Subcutaneous abdominal adipose tissue (tissue), 5 donors: ENCODE results near the gene PDF.
A peak's percentile ranks its signal among the peaks of the same experiment; 100 is the strongest.

ENCODE experiments used
- H3K27ac ChIP-seq: one replicate; pipeline ENCODE4 v1.7.0; 2013; ENCODE audit warnings: low read depth, mild to moderate bottlenecking, inconsistent platforms, low read length, moderate library complexity
- H3K27me3 ChIP-seq, 5 donors: one replicate each; pipeline ENCODE4 v1.7.0; 2013; ENCODE audit warnings: low read length in 5 of 5, inconsistent platforms in 1 of 5; ENCODE audit not compliant: control insufficient read depth in 5 of 5, insufficient read depth in 4 of 5
- H3K36me3 ChIP-seq, 5 donors: one replicate each; pipeline ENCODE4 v1.7.0; 2013; ENCODE audit warnings: low read length in 5 of 5; ENCODE audit not compliant: control insufficient read depth in 5 of 5, insufficient read depth in 5 of 5
- H3K4me1 ChIP-seq, 5 donors: one replicate each; pipeline ENCODE4 v1.7.0; 2013; ENCODE audit warnings: low read length in 5 of 5, mild to moderate bottlenecking in 3 of 5, moderate library complexity in 1 of 5; ENCODE audit not compliant: control insufficient read depth in 5 of 5, insufficient read depth in 5 of 5
- H3K4me3 ChIP-seq, 5 donors: one replicate each; pipeline ENCODE4 v1.7.0; 2013; ENCODE audit warnings: low read length in 5 of 5, low read depth in 1 of 5
- H3K9ac ChIP-seq, 5 donors: one replicate each; pipeline ENCODE4 v1.7.0; 2013; ENCODE audit warnings: low read length in 5 of 5, mild to moderate bottlenecking in 4 of 5, moderate library complexity in 3 of 5
- H3K9me3 ChIP-seq, 5 donors: one replicate each; pipeline ENCODE4 v1.7.0; 2013; ENCODE audit warnings: low read length in 5 of 5; ENCODE audit not compliant: control insufficient read depth in 5 of 5
- donor health status: healthy.
- donor health status: healthy.
- donor health status: healthy.
- donor health status: healthy.
- donor health status: healthy.

Gene PDF

GRCh38 chr16:69326172-69326873 lies 4.1 kb downstream of the PDF start:
- H3K9ac ChIP-seq, result peak overlapping the region in 1 of 5 donors; percentile 23
- peaks cover 0 to 57% (median 48%) of the 10 kb centered on the region in 5 donors for H3K36me3 ChIP-seq
- H3K4me1 ChIP-seq, result peaks cover 7 to 64% (median 49%) of the 10 kb centered on the region in 5 donors
- no peak overlapping the region for H3K27ac ChIP-seq
- H3K27me3 ChIP-seq, result no peaks in the 10 kb centered on the region
- H3K9me3 ChIP-seq, result no peaks in the 10 kb centered on the region
- no peak overlapping the region for H3K4me3 ChIP-seq

- Histone ChIP-seq H3K27ac (no peak overlapping the region), H3K36me3 (peaks cover 0 to 63% (median 54%) of the 10 kb centered on the region in 5 donors), H3K9ac (peak overlapping the region in 1 of 5 donors; percentile 23), H3K9me3 (no peaks in the 10 kb centered on the region), H3K4me1 (peaks cover 7 to 59% (median 43%) of the 10 kb centered on the region in 5 donors), H3K27me3 (no peaks in the 10 kb centered on the region), H3K4me3 (no peak overlapping the region)
Observed at GRCh38 chr16:69325784-69326171, 4.6 kb downstream of the PDF start.

DNA sequence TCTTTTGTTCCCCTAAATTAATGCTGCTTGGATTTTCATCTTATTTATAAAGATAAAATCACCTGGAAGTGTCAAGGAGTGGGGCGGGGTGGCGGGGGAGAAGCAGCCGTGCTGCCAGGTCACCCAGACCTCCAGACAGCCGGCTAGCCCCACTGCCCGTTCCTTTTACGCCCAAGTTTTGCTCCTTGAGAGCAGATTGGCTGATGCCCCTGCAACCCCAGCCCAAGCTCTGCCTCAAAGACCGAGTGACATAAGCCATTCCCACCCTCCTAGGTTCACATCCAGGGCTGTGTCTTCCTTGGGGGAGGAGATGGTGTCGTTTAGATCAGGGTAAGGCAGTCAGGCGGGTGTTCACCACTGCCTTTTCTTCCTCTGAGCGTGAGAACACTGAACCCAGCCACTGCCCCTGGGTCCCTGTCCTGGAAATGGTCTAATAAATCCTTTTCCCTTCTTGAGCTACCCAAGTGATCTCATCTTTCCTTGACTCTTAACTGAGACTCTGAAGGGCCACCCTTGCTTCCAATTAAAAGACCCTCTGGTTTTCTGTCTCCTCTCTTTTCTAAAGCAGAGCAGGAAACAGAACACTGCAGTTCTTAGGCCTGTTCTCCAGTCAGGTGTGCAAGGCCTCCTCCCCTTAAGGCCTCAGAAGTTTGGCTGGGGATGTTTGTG lies 5.7 kb downstream of the PDF start:
- peaks cover 7 to 54% (median 37%) of the 10 kb centered on the region in 5 donors for H3K4me1 ChIP-seq
- H3K27ac ChIP-seq, result no peak overlapping the region
- H3K36me3 ChIP-seq, result peaks cover 0 to 73% (median 64%) of the 10 kb centered on the region in 5 donors
- H3K9ac ChIP-seq, result no peak overlapping the region
- no peak overlapping the region for H3K4me3 ChIP-seq
- H3K27me3 ChIP-seq, result no peaks in the 10 kb centered on the region
- H3K9me3 ChIP-seq, result no peaks in the 10 kb centered on the region

DNA sequence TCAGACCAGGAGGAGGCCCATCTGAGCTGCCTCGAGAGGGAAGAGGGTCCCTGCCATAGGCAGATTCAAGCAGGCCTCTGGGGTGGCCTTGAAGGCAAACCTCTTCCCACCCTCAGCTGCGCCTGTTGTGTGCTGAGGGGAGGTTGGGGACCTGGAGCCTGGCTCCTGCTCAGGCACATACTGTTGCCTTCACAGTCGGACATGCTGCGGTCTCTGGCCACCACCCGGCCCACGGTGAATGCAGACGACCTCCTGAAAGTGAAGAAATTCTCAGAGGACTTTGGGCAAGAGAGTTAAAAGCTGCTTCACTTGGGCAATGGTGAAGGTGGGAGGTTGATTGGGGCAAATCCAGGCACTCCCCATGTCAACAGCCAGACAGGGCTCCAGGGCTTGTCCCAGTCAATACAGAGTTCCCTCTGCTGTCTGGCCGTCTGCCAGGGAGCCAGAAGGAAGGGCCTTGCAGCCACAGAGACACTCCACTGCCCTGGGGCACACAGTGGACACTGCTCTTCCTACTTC lies 6.3 kb downstream of the PDF start:
- Histone ChIP-seq H3K27ac (no peak overlapping the region), H3K9ac (no peak overlapping the region), H3K4me3 (no peak overlapping the region), H3K9me3 (no peaks in the 10 kb centered on the region), H3K36me3 (peaks cover 0 to 80% (median 71%) of the 10 kb centered on the region in 5 donors), H3K27me3 (no peaks in the 10 kb centered on the region), H3K4me1 (peaks cover 6 to 48% (median 31%) of the 10 kb centered on the region in 5 donors)

DNA sequence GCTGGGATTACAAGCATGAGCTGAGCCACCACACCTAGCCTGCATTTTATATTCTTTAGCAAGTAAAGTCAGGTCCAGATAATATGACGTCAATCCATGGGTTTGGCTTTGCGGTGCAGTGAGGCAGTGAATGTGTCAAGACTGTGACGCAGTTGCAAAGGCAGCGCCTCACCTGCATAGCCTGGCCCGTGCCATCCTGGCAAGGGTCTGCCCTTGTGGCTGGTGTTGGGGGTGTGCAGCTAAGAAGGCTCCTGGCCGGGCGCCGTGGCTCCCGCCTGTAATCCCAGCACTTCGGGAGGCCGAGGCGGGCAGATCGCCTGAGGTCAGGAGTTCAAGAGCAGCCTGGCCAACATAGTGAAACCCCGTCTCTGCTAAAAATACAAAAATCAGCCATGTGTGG lies 7.0 kb downstream of the PDF start:
- peaks cover 6 to 41% (median 24%) of the 10 kb centered on the region in 5 donors for H3K4me1 ChIP-seq
- no peaks in the 10 kb centered on the region for H3K27me3 ChIP-seq
- H3K27ac ChIP-seq, result no peak overlapping the region
- peaks cover 0 to 85% (median 76%) of the 10 kb centered on the region in 5 donors for H3K36me3 ChIP-seq
- H3K9me3 ChIP-seq, result no peaks in the 10 kb centered on the region
- H3K9ac ChIP-seq, result peak overlapping the region in 1 of 5 donors; percentile 47
- H3K4me3 ChIP-seq, result no peak overlapping the region

GRCh38 chr16:69322343-69322742 lies 8.0 kb downstream of the PDF start:
- H3K9me3 ChIP-seq, result no peaks in the 10 kb centered on the region
- H3K27ac ChIP-seq, result no peak overlapping the region
- H3K4me1 ChIP-seq, result peaks cover 6 to 32% (median 17%) of the 10 kb centered on the region in 5 donors
- H3K4me3 ChIP-seq, result no peak overlapping the region
- peaks cover 0 to 87% (median 80%) of the 10 kb centered on the region in 5 donors for H3K36me3 ChIP-seq
- no peak overlapping the region for H3K9ac ChIP-seq
- no peaks in the 10 kb centered on the region for H3K27me3 ChIP-seq

DNA sequence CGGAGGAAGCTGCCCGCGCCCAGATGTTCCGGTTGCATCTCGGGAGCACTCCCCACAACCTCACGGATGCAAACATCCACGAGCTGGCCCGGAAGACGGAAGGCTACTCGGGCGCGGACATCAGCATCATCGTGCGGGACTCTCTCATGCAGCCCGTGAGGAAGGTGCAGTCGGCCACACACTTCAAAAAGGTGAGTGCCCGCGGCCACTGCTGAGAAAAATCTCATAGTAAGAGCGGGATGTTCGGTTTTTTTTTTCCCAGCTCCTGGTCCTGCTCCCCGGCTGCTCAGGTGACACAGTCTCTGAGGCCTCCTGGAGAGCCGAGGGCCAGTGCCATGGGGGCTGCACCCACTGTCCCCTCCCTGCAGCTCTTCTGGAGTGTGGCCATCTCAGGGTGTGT lies 9.3 kb downstream of the PDF start:
- H3K27me3 ChIP-seq, result no peaks in the 10 kb centered on the region
- H3K27ac ChIP-seq, result no peak overlapping the region
- peaks cover 0 to 91% (median 86%) of the 10 kb centered on the region in 5 donors for H3K36me3 ChIP-seq
- H3K4me1 ChIP-seq, result peaks cover 2 to 20% (median 10%) of the 10 kb centered on the region in 5 donors
- H3K4me3 ChIP-seq, result no peak overlapping the region
- no peak overlapping the region for H3K9ac ChIP-seq
- H3K9me3 ChIP-seq, result no peaks in the 10 kb centered on the region

DNA sequence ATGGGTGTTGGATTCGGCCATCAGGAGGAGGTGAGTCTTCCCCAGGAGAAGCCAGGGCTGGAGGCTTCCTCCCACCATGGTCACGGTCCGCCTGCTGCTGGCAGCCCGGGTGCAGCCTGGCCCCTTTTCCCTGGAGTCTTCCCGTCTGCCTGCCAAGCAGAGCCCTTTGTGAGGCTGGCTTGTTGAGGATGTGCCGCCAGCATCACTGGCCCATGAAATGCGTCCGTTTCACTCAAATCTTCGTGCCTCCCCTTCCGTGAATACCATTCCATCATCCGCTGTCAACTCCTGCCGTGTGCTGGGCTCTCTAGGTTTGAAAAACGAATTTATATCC lies 9.7 kb downstream of the PDF start:
- no peak overlapping the region for H3K4me3 ChIP-seq
- no peak overlapping the region for H3K9ac ChIP-seq
- no peak overlapping the region for H3K27ac ChIP-seq
- H3K4me1 ChIP-seq, result peaks cover 0 to 16% (median 11%) of the 10 kb centered on the region in 5 donors
- H3K36me3 ChIP-seq, result peaks cover 0 to 91% (median 86%) of the 10 kb centered on the region in 5 donors
- no peaks in the 10 kb centered on the region for H3K27me3 ChIP-seq
- H3K9me3 ChIP-seq, result no peaks in the 10 kb centered on the region

- H3K4me3 ChIP-seq, result no peak overlapping the region
- no peak overlapping the region for H3K9ac ChIP-seq
- no peak overlapping the region for H3K27ac ChIP-seq
- H3K27me3 ChIP-seq, result no peaks in the 10 kb centered on the region
- no peaks in the 10 kb centered on the region for H3K9me3 ChIP-seq
- peaks cover 0 to 20% (median 15%) of the 10 kb centered on the region in 5 donors for H3K4me1 ChIP-seq
- H3K36me3 ChIP-seq, result peaks cover 0 to 94% (median 88%) of the 10 kb centered on the region in 5 donors
Observed at GRCh38 chr16:69319826-69320739, 10.3 kb downstream of the PDF start.
